ENCODE results near the gene ARL4D. TPM values are rescaled to one million over a fixed set of nuclear protein-coding genes. Genes with fewer than 3 reads are reported as not detected.

ARL4D gene
- total and polyA plus RNA-seq, 2 experiments from 2014 or later = 35.3 to 99.9 TPM

DNA sequence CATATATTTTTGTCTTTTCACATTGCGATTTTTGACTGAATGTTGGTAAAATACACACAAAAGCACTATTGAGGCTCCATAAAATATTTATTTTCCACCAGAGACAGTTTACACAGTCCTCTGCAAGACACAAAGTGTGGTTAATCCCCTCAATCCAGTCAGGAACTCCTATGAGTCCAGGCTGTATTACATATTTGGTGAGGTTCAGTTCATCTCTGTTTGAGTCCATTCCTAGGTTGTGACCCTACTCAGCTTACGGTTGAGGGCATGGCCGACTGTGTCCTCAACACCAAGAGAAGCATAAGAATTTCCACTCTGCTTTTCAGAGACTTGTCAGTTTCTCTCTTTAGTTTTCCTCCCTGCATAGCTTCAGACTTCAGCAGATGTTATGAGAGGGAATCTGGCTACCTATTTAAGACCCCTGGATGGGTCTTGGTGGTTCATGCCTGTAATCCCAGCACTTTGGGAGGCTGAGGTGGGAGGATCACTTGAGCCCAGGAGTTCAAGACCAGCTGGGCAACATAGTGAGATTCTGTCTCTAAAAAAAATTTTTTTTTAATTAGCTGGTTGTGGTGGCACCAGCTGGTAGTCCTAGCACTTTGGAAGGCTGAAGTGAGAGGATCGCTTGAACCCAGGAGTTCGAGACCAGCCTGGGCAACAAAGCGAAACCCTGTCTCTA, 25.1 kb downstream of the ARL4D start:
- no peaks in the 10 kb centered on the region for H3K9me2 ChIP-seq (replicated peaks; ENCODE audit: insufficient read depth)
- no peaks in the 10 kb centered on the region for H3K36me3 ChIP-seq (replicated peaks; ENCODE audit: insufficient read depth, low read depth)
- 79% methylated on average over 6 of the region's 6 CpGs for WGBS (ENCODE audit: low lambda C conversion rate, missing lambda C conversion rate)
- H3K4me2 ChIP-seq = no peak overlapping the region
- H4K20me1 ChIP-seq (ENCODE audit: insufficient read depth, poor library complexity, severe bottlenecking) = no peaks in the 10 kb centered on the region
- H3K4me3 ChIP-seq = no peak overlapping the region
- H3K27ac ChIP-seq = no peak overlapping the region
- H3K79me2 ChIP-seq = no peaks in the 10 kb centered on the region
- no peaks in the 10 kb centered on the region for H3K9me3 ChIP-seq (ENCODE audit: low read depth)
- no peaks in the 10 kb centered on the region for H3K4me1 ChIP-seq (ENCODE audit: insufficient read depth)
- H3K27me3 ChIP-seq = no peaks in the 10 kb centered on the region
- no peak overlapping the region for H2AFZ ChIP-seq
- no peak for DNase-seq (ENCODE audit: low spot score)
- no peak for TF ChIP-seq EZH2 (IDR thresholded peaks at IDR 0.05; ENCODE audit: borderline replicate concordance)
- TF ChIP-seq, protein P1, sequence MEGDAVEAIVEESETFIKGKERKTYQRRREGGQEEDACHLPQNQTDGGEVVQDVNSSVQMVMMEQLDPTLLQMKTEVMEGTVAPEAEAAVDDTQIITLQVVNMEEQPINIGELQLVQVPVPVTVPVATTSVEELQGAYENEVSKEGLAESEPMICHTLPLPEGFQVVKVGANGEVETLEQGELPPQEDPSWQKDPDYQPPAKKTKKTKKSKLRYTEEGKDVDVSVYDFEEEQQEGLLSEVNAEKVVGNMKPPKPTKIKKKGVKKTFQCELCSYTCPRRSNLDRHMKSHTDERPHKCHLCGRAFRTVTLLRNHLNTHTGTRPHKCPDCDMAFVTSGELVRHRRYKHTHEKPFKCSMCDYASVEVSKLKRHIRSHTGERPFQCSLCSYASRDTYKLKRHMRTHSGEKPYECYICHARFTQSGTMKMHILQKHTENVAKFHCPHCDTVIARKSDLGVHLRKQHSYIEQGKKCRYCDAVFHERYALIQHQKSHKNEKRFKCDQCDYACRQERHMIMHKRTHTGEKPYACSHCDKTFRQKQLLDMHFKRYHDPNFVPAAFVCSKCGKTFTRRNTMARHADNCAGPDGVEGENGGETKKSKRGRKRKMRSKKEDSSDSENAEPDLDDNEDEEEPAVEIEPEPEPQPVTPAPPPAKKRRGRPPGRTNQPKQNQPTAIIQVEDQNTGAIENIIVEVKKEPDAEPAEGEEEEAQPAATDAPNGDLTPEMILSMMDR (IDR thresholded peaks at IDR 0.05; ENCODE audit: poor library complexity) = no peak
- no peak for TF ChIP-seq EZH2phosphoT487 (IDR thresholded peaks at IDR 0.05; ENCODE audit: low read depth, severe bottlenecking, unreplicated experiment)

DNA sequence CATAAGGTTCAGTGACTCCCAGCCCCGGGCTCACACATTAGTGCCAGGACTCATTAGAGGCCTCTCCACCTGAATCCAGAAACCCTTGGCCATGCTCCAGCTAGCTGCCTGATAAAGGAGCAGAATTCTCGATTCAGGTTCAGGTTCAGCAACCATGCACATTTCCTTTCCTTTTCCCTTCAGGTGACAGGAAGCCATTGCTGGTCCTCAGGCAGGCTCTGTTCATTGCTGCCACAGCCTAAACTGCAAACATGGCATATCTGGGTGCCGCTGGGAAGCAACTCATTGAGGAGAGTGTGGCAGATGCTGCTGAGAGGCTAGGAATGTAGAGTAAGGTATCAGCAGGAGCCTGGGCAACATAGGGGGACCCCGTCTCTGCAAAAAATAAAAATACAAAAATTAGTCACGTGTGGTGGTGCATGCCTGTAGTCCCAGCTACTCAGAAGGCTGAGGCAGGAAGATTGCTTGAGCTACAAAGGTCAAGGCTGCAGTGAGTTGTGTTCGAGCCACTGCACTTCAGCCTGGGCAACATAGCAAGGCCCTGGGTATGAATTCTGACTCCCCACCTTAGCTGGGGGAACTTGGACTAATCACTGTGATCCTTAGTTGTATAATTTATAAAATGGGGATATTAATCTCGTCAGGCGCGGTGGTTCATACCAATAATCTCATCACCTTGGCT, 28.7 kb downstream of the ARL4D start:
- no peak for DNase-seq (ENCODE audit: low spot score)
- H3K36me3 ChIP-seq (replicated peaks; ENCODE audit: insufficient read depth, low read depth) = no peaks in the 10 kb centered on the region
- no peak overlapping the region for H3K4me3 ChIP-seq
- no peak overlapping the region for H2AFZ ChIP-seq
- H3K9me2 ChIP-seq (replicated peaks; ENCODE audit: insufficient read depth) = no peaks in the 10 kb centered on the region
- no peaks in the 10 kb centered on the region for H4K20me1 ChIP-seq (ENCODE audit: insufficient read depth, poor library complexity, severe bottlenecking)
- H3K27me3 ChIP-seq = no peaks in the 10 kb centered on the region
- WGBS (ENCODE audit: low lambda C conversion rate, missing lambda C conversion rate) = 90% methylated on average over 9 of the region's 9 CpGs
- H3K9me3 ChIP-seq (ENCODE audit: low read depth) = no peaks in the 10 kb centered on the region
- H3K4me2 ChIP-seq = no peak overlapping the region
- TF ChIP-seq, protein P1 (IDR thresholded peaks at IDR 0.05; ENCODE audit: poor library complexity) = no peak
- TF ChIP-seq EZH2phosphoT487 (IDR thresholded peaks at IDR 0.05; ENCODE audit: low read depth, severe bottlenecking, unreplicated experiment) (no peak), EZH2 (IDR thresholded peaks at IDR 0.05; ENCODE audit: borderline replicate concordance) (no peak)
- no peaks in the 10 kb centered on the region for H3K4me1 ChIP-seq (ENCODE audit: insufficient read depth)
- no peaks in the 10 kb centered on the region for H3K79me2 ChIP-seq
- no peak overlapping the region for H3K27ac ChIP-seq

DNA sequence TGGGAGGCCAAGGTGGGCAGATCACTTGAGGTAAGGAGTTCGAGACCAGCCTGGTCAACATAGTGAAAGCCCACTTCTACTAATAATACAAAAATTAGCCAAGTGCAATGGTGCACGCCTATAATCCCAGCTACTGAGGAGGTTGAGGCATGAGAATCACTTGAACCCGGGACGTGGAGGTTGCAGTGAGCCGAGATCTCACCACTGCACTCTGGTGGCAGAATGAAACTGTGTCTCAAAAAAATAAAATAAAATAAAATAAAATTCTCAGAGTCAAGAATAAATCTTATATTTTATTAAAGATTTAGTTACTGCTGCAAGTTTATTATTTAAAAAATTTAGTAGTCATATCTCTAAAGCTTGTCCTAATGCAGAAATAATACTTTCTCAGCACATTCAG, 29.7 kb downstream of the ARL4D start:
- Histone ChIP-seq H4K20me1 (ENCODE audit: insufficient read depth, poor library complexity, severe bottlenecking) (no peaks in the 10 kb centered on the region), H3K9me3 (ENCODE audit: low read depth) (no peaks in the 10 kb centered on the region), H3K4me3 (no peak overlapping the region), H3K36me3 (replicated peaks; ENCODE audit: insufficient read depth, low read depth) (no peaks in the 10 kb centered on the region), H3K4me1 (ENCODE audit: insufficient read depth) (no peaks in the 10 kb centered on the region), H3K27ac (no peak overlapping the region), H3K79me2 (no peaks in the 10 kb centered on the region), H3K27me3 (no peaks in the 10 kb centered on the region), H2AFZ (no peak overlapping the region), H3K9me2 (replicated peaks; ENCODE audit: insufficient read depth) (no peaks in the 10 kb centered on the region), H3K4me2 (no peak overlapping the region)
- no peak for DNase-seq (ENCODE audit: low spot score)
- 94% methylated on average over 5 of the region's 5 CpGs for whole genome bisulfite sequencing (ENCODE audit: low lambda C conversion rate, missing lambda C conversion rate)
- TF ChIP-seq EZH2 (IDR thresholded peaks at IDR 0.05; ENCODE audit: borderline replicate concordance) (no peak), EZH2phosphoT487 (IDR thresholded peaks at IDR 0.05; ENCODE audit: low read depth, severe bottlenecking, unreplicated experiment) (no peak)
- TF ChIP-seq, protein P1 (IDR thresholded peaks at IDR 0.05; ENCODE audit: poor library complexity) = peak; percentile 12
